Fibroblast of lung (primary cell): ENCODE measurements around the gene TMEM170A.

ENCODE experiments used
- EZH2 ChIP-seq: IDR thresholded peaks from 2 replicates; pipeline ENCODE4 v1.5.1; 2012; ENCODE audit warnings: low read length, control low read depth, mild to moderate bottlenecking; ENCODE audit errors: missing control alignments
- TF ChIP-seq, protein P1 (sequence below), 2 donors: IDR thresholded peaks in 1 of 2; conservative IDR thresholded peaks in 1 of 2; 1 replicate in 1 of 2; 2 replicates in 1 of 2; pipeline ENCODE4 v1.5.1; 2011 to 2012; ENCODE audit warnings: low read length in 2 of 2, control low read depth in 1 of 2, inconsistent platforms in 1 of 2, low read depth in 1 of 2, mild to moderate bottlenecking in 1 of 2

DNA sequence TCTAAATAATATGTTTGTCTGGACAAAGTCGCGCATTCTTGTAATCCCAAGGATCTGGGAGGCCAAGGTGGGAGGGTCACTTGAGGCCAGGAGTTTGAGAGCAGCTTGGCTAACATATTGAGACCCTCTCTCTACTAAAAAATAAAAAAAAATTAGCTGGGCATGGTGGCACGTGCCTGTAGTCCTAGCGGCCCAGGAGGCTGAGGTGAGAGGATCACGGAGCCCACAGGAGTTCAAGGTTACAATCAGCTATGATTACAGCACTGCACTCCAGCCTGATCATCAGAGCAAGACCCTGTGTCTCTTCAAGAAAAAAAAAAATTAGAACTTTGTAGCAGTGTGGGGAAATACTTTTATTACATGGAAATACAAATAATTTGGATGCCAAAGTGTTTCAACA is 36.9 kb upstream of the TMEM170A start:
- TF ChIP-seq, protein P1, sequence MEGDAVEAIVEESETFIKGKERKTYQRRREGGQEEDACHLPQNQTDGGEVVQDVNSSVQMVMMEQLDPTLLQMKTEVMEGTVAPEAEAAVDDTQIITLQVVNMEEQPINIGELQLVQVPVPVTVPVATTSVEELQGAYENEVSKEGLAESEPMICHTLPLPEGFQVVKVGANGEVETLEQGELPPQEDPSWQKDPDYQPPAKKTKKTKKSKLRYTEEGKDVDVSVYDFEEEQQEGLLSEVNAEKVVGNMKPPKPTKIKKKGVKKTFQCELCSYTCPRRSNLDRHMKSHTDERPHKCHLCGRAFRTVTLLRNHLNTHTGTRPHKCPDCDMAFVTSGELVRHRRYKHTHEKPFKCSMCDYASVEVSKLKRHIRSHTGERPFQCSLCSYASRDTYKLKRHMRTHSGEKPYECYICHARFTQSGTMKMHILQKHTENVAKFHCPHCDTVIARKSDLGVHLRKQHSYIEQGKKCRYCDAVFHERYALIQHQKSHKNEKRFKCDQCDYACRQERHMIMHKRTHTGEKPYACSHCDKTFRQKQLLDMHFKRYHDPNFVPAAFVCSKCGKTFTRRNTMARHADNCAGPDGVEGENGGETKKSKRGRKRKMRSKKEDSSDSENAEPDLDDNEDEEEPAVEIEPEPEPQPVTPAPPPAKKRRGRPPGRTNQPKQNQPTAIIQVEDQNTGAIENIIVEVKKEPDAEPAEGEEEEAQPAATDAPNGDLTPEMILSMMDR (conservative IDR thresholded peaks at IDR 0.05 in 1 of 2, IDR thresholded peaks at IDR 0.05 in 1 of 2; ENCODE audit: low read depth in 1 of 2, low read length in 2 of 2): no peak
- no peak for TF ChIP-seq EZH2
